Left lung (tissue), 10 donors: ENCODE data around the gene CCDC92. TPM values are rescaled to one million over a fixed set of nuclear protein-coding genes. Genes with fewer than 3 reads are reported as not detected.

ENCODE experiments used
- ATAC-seq: fragments of 200-7000 bp; cut with Tn5 transposase; one replicate; pipeline ENCODE4 v1.9.1; 2020; ENCODE audit warnings: moderate library complexity
- DNase-seq, 4 donors: peaks; one replicate each; pipeline ENCODE4 v3.0.0-alpha.2; 2013 to 2020
- H3K27ac ChIP-seq, 2 donors: fragments of 200-600 bp; sonication (generic) in 1 of 2; one replicate each; pipeline versions ENCODE4 v1.5.0 to v1.8.0; 2020 to 2021
- H3K27me3 ChIP-seq, 2 donors: fragments of 200-600 bp; sonication (generic) in 1 of 2; one replicate each; pipeline versions ENCODE4 v1.5.0 to v1.8.0; 2020 to 2021
- H3K36me3 ChIP-seq, 2 donors: fragments of 200-600 bp; sonication (generic) in 1 of 2; one replicate each; pipeline versions ENCODE4 v1.5.0 to v1.8.0; 2020 to 2021
- H3K4me1 ChIP-seq, 2 donors: fragments of 200-600 bp; one replicate each; pipeline ENCODE4 v1.8.0; 2021
- H3K4me3 ChIP-seq, 2 donors: fragments of 200-600 bp; sonication (generic) in 1 of 2; one replicate each; pipeline versions ENCODE4 v1.5.0 to v1.8.0; 2020 to 2021; ENCODE audit warnings: mild to moderate bottlenecking in 1 of 2
- H3K9me3 ChIP-seq, 2 donors: fragments of 200-600 bp; sonication (generic) in 1 of 2; one replicate each; pipeline versions ENCODE4 v1.5.0 to v1.8.0; 2020 to 2021
- intact Hi-C, 2 donors: fragments of 100-400 bp; cut with DNase I; formaldehyde crosslinking; loops; one replicate each; pipeline versions ENCODE4 v1.11.2 to v1.14.2; 2022
- polyA plus RNA-seq, 6 donors: library from polyadenylated mRNA; unstranded; fragments of 120-200 nt; gene quantifications; one replicate each; pipeline ENCODE4 v1.2.1, GENCODE V29; 2013; ENCODE audit not compliant: insufficient read length in 6 of 6
- total RNA-seq, 2 donors: library from RNA; stranded (reverse); fragmentation: NEBNext Ultra II Directional; extraction: Animal tissue kit (Norgen Biotek cat#: 25700); gene quantifications; one replicate each; pipeline ENCODE4 v1.2.1, GENCODE V29; 2021
- TF ChIP-seq, protein P1 (sequence below), 2 donors: fragments of 200-600 bp; sonication (generic) in 1 of 2; IDR thresholded peaks; one replicate each; pipeline versions ENCODE4 v1.5.0 to v1.8.0; 2021; ENCODE audit warnings: antibody characterized with exemption in 2 of 2
- donor health status: DM: no; HTN: yes; CAD: no.
- donor health status: DM: no; HTN: no; CAD: no.

The CCDC92 gene
- total and polyA plus RNA-seq, 8 donors: 40.2 to 68.7 (median 58.1) TPM

DNA sequence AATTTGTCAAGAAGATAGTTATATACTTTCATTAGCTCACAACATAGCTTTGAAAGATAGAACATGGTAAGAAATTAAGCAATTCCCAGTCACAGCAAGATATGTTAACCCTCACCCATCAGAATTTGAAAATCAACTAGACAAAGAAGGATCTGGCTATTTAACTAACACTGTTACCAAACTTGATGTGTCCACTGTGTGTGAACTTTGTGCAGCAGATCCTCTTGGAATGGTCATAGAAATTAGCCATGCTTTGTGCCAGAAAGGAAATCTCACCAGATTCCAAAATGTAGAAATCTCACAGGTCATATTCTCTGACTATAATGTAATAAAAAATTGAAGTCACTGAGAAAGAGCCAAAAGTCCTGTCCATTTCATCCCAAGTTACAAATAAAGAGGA, 46.5 kb upstream of the CCDC92 start:
- H3K4me3 ChIP-seq: no peak overlapping the region
- TF ChIP-seq, protein P1, sequence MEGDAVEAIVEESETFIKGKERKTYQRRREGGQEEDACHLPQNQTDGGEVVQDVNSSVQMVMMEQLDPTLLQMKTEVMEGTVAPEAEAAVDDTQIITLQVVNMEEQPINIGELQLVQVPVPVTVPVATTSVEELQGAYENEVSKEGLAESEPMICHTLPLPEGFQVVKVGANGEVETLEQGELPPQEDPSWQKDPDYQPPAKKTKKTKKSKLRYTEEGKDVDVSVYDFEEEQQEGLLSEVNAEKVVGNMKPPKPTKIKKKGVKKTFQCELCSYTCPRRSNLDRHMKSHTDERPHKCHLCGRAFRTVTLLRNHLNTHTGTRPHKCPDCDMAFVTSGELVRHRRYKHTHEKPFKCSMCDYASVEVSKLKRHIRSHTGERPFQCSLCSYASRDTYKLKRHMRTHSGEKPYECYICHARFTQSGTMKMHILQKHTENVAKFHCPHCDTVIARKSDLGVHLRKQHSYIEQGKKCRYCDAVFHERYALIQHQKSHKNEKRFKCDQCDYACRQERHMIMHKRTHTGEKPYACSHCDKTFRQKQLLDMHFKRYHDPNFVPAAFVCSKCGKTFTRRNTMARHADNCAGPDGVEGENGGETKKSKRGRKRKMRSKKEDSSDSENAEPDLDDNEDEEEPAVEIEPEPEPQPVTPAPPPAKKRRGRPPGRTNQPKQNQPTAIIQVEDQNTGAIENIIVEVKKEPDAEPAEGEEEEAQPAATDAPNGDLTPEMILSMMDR (IDR thresholded peaks at IDR 0.05): no peak
- intact Hi-C loops: no loop called here
- no peak overlapping the region for H3K27ac ChIP-seq
- ATAC-seq (no peak), DNase-seq (no peak)
- no peaks in the 10 kb centered on the region for H3K9me3 ChIP-seq
- H3K27me3 ChIP-seq: no peaks in the 10 kb centered on the region
- peaks cover 0 to 10% of the 10 kb centered on the region in 2 donors for H3K36me3 ChIP-seq
- no peaks in the 10 kb centered on the region for H3K4me1 ChIP-seq

- DNase-seq: no peak
- H3K27ac ChIP-seq: no peak overlapping the region
- peaks cover 0 to 12% of the 10 kb centered on the region in 2 donors for H3K36me3 ChIP-seq
- intact Hi-C loops: no loop called here
- peak; percentile 19 for ATAC-seq
- H3K4me1 ChIP-seq: no peaks in the 10 kb centered on the region
- H3K27me3 ChIP-seq: no peaks in the 10 kb centered on the region
- H3K4me3 ChIP-seq: no peak overlapping the region
- H3K9me3 ChIP-seq: no peaks in the 10 kb centered on the region
- TF ChIP-seq, protein P1 (IDR thresholded peaks at IDR 0.05): no peak
Observed at GRCh38 chr12:124018539-124018938, 45.9 kb upstream of the CCDC92 start.

- DNase-seq: no peak
Observed at GRCh38 chr12:124017064-124017463, 44.4 kb upstream of the CCDC92 start.

GRCh38 chr12:124015494-124016461, 43.1 kb upstream of the CCDC92 start:
- TF ChIP-seq, protein P1 (IDR thresholded peaks at IDR 0.05): no peak

More at GRCh38 chr12:124017064-124017463, 44.4 kb upstream of the CCDC92 start:
- H3K27me3 ChIP-seq: no peaks in the 10 kb centered on the region
- no peak overlapping the region for H3K4me3 ChIP-seq
- TF ChIP-seq, protein P1 (IDR thresholded peaks at IDR 0.05): no peak
- H3K27ac ChIP-seq: no peak overlapping the region
- no peak for ATAC-seq
- peaks cover 0 to 27% of the 10 kb centered on the region in 2 donors for H3K36me3 ChIP-seq
- H3K4me1 ChIP-seq: no peaks in the 10 kb centered on the region
- H3K9me3 ChIP-seq: no peaks in the 10 kb centered on the region
- intact Hi-C loops: no loop called here

GRCh38 chr12:124013073-124013472, 40.4 kb upstream of the CCDC92 start:
- H3K4me3 ChIP-seq: no peak overlapping the region
- intact Hi-C loops: no loop called here
- ATAC-seq (no peak), DNase-seq (no peak)
- H3K27ac ChIP-seq: no peak overlapping the region
- H3K9me3 ChIP-seq: no peaks in the 10 kb centered on the region
- TF ChIP-seq, protein P1 (IDR thresholded peaks at IDR 0.05): no peak
- no peaks in the 10 kb centered on the region for H3K27me3 ChIP-seq
- peaks cover 0 to 46% of the 10 kb centered on the region in 2 donors for H3K36me3 ChIP-seq
- H3K4me1 ChIP-seq: no peaks in the 10 kb centered on the region

More at GRCh38 chr12:124015494-124016461, 43.1 kb upstream of the CCDC92 start:
- DNase-seq: no peak
- peaks cover 0 to 40% of the 10 kb centered on the region in 2 donors for H3K36me3 ChIP-seq
- no peaks in the 10 kb centered on the region for H3K4me1 ChIP-seq
- H3K27me3 ChIP-seq: no peaks in the 10 kb centered on the region
- intact Hi-C loops: no loop called here
- no peak overlapping the region for H3K27ac ChIP-seq
- no peak for ATAC-seq
- H3K9me3 ChIP-seq: no peaks in the 10 kb centered on the region
- H3K4me3 ChIP-seq: no peak overlapping the region
